ENCODE results near the gene ENOX1.
A peak's percentile ranks its signal among the peaks of the same experiment; 100 is the strongest.
"Not testable (repeated sequence)": the region's sequence is repeated elsewhere in the genome, so short reads cannot be mapped to it uniquely, and the experiment has no call there.

Gene ENOX1

GRCh38 chr13:43473437-43473836, 313.3 kb downstream of the ENOX1 start:
- peak; percentile 4 for DNase-seq

- no peak for DNase-seq
Observed at GRCh38 chr13:43472980-43473379, 313.8 kb downstream of the ENOX1 start.

- no peak for DNase-seq
Observed at GRCh38 chr13:43472339-43472738, 314.4 kb downstream of the ENOX1 start.

GRCh38 chr13:43470610-43471009, 316.2 kb downstream of the ENOX1 start:
- DNase-seq: no peak

- DNase-seq: no peak
Observed at GRCh38 chr13:43469791-43470190, 317.0 kb downstream of the ENOX1 start.

GRCh38 chr13:43464578-43465264, 322.1 kb downstream of the ENOX1 start:
- DNase-seq: no peak

- DNase-seq: no peak
Observed at GRCh38 chr13:43448605-43449336, 338.0 kb downstream of the ENOX1 start.

- DNase-seq: no peak
Observed at GRCh38 chr13:43446126-43446525, 340.6 kb downstream of the ENOX1 start.

GRCh38 chr13:43445668-43446067, 341.1 kb downstream of the ENOX1 start:
- DNase-seq: no peak

- no peak for DNase-seq
Observed at GRCh38 chr13:43444081-43444480, 342.7 kb downstream of the ENOX1 start.

GRCh38 chr13:43441899-43442499, 344.8 kb downstream of the ENOX1 start:
- DNase-seq: no peak

- DNase-seq: no peak
Observed at GRCh38 chr13:43441464-43441863, 345.3 kb downstream of the ENOX1 start.

GRCh38 chr13:43434191-43434590, 352.6 kb downstream of the ENOX1 start:
- no peak for DNase-seq

GRCh38 chr13:43433691-43434141, 353.1 kb downstream of the ENOX1 start:
- no peak for DNase-seq

GRCh38 chr13:43432958-43433357, 353.8 kb downstream of the ENOX1 start:
- no peak for DNase-seq

- DNase-seq: no peak
Observed at GRCh38 chr13:43431841-43432240, 354.9 kb downstream of the ENOX1 start.

GRCh38 chr13:43431290-43431716, 355.5 kb downstream of the ENOX1 start:
- DNase-seq: no peak

- no peak for DNase-seq
Observed at GRCh38 chr13:43428545-43429296, 358.1 kb downstream of the ENOX1 start.

- no peak for DNase-seq
Observed at GRCh38 chr13:43426355-43426754, 360.4 kb downstream of the ENOX1 start.

- no peak for DNase-seq
Observed at GRCh38 chr13:43425234-43425633, 361.5 kb downstream of the ENOX1 start.

- no peak for DNase-seq
Observed at GRCh38 chr13:43424412-43424811, 362.4 kb downstream of the ENOX1 start.

- DNase-seq: no peak
Observed at GRCh38 chr13:43422116-43422515, 364.7 kb downstream of the ENOX1 start.

- DNase-seq: not testable (repeated sequence)
Observed at GRCh38 chr13:43416842-43417241, 369.9 kb downstream of the ENOX1 start.
